Activated B cell treated with CpG ODN at 0.5 μM for 24 hours (primary cell): ENCODE data around the gene ZNF506. TPM values are rescaled to one million over a fixed set of nuclear protein-coding genes. Genes with fewer than 3 reads are reported as not detected.

ENCODE experiments used
- ATAC-seq: fragments of 200-7000 bp; cut with Tn5 transposase; one replicate; pipeline ENCODE4 v1.10.0; 2021; ENCODE audit warnings: low read depth, mild to moderate bottlenecking, moderate library complexity
- CTCF ChIA-PET: fragments of 350-600 bp; sonication (Branson Sonifier 250); formaldehyde crosslinking; loops from one replicate; lab custom pipeline; 2021; ENCODE audit warnings: antibody characterized with exemption; lab: Charles Lee
- POLR2A ChIA-PET: fragments of 350-600 bp; sonication (Branson Sonifier 250); formaldehyde crosslinking; loops from one replicate; lab custom pipeline; 2021; ENCODE audit warnings: antibody characterized with exemption; lab: Charles Lee
- DNase-seq: peaks from one replicate; pipeline ENCODE4 v3.0.0; 2022
- H3K27ac Mint-ChIP-seq: one replicate; pipeline ENCODE4 v1.8.0; 2020; ENCODE audit warnings: mixed read lengths
- H3K27me3 Mint-ChIP-seq: one replicate; pipeline ENCODE4 v1.8.0; 2021; ENCODE audit warnings: mixed read lengths
- H3K36me3 Mint-ChIP-seq: one replicate; pipeline ENCODE4 v1.8.0; 2021; ENCODE audit warnings: low read depth, mixed read lengths
- H3K4me1 Mint-ChIP-seq: one replicate; pipeline ENCODE4 v1.8.0; 2021; ENCODE audit warnings: mixed read lengths
- H3K4me3 Mint-ChIP-seq: one replicate; pipeline ENCODE4 v1.8.0; 2020; ENCODE audit warnings: mild to moderate bottlenecking, mixed read lengths
- H3K9me3 Mint-ChIP-seq: one replicate; pipeline ENCODE4 v1.8.0; 2020; ENCODE audit warnings: mixed read lengths
- intact Hi-C: fragments of 100-400 bp; cut with micrococcal nuclease; formaldehyde crosslinking; loops from one replicate; pipeline ENCODE4 v1.15.1; 2024
- total RNA-seq: library from RNA; stranded (reverse); gene quantifications from 2 replicates; pipeline ENCODE4 v1.2.3, GENCODE V29; 2022
- TF ChIP-seq, protein P1 (sequence below): fragments of 200-600 bp; IDR thresholded peaks from one replicate; pipeline ENCODE4 v1.8.0; 2022; ENCODE audit warnings: antibody characterized with exemption, mild to moderate bottlenecking

The ZNF506 gene
- total RNA-seq, 1 donor from 2014 or later: 78.6 TPM

DNA sequence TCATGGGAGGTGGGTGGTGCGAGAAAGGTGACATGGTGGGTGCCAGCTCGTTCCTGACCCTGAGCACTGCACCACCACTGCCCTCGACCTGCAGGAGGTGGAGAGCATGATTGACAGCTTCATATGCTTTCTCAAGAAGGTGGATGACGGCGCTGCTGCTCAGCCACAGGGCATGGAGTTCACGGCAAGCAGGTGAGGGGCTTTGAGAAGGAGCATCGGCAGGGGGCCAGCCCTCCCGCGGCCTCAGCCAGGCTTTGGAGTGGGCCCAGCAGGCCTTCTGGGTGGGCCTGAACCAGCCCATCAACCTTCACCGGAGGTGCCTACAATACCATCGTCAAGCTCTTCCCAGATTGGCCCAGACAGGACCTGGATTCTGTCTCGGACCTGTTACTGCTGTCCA lies 69.7 kb downstream of the ZNF506 start:
- Mint-ChIP-seq H3K4me3 (no peak overlapping the region), H3K36me3 (no peaks in the 10 kb centered on the region), H3K27ac (no peak overlapping the region), H3K9me3 (no peaks in the 10 kb centered on the region), H3K27me3 (no peaks in the 10 kb centered on the region), H3K4me1 (no peaks in the 10 kb centered on the region)
- TF ChIP-seq, protein P1, sequence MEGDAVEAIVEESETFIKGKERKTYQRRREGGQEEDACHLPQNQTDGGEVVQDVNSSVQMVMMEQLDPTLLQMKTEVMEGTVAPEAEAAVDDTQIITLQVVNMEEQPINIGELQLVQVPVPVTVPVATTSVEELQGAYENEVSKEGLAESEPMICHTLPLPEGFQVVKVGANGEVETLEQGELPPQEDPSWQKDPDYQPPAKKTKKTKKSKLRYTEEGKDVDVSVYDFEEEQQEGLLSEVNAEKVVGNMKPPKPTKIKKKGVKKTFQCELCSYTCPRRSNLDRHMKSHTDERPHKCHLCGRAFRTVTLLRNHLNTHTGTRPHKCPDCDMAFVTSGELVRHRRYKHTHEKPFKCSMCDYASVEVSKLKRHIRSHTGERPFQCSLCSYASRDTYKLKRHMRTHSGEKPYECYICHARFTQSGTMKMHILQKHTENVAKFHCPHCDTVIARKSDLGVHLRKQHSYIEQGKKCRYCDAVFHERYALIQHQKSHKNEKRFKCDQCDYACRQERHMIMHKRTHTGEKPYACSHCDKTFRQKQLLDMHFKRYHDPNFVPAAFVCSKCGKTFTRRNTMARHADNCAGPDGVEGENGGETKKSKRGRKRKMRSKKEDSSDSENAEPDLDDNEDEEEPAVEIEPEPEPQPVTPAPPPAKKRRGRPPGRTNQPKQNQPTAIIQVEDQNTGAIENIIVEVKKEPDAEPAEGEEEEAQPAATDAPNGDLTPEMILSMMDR: no peak
- DNase-seq (no peak), ATAC-seq (no peak)
- ChIA-PET CTCF (no interaction called here), POLR2A (no interaction called here)
- intact Hi-C loops: no loop called here

DNA sequence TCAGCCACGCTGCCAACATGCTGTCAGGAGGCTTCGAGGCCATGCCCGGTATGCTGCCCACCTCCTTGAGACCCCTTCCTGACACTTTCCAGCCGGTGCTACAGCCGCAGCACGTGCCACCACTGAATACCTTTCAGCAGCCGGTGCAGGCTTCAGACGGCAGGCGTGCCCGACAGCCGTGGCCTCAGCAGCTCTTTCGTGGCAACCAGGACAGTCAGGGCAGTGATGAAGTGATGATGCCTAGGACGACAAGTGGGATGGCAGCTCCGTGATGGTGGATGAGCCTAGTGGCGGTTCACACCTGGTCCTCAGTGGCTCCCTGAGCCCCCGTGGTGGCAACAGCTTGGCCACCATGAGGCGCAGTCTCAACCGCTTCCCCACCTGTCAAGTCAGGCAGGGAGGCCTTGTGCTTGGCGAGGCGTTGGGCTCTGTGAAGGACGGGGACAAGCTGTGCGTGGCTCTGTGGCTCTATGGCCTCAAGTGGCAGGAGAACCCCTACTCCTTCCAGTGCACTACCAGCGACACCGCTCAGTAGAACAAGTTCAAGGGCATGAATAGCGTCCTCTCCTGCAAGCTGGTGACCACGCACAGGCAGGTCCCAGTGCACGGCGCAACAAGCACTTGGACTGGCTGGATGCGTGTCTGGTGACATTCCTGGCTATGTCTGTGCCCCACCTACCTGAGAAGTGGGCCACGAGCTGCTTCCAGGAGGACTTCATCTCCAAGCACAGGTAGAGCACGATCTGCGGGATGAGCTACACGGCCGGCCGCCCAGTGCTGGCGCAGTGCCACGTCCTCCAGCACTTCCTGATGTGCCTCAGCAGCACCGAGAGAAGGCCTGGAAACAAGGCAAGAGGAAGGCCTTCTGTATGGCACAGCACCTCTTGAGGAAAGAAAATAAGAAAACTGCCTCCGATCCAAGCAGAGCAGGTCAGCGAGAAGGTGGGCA lies 70.4 kb downstream of the ZNF506 start:
- TF ChIP-seq, protein P1: no peak
- CTCF ChIA-PET: no interaction called here
- Mint-ChIP-seq H3K9me3 (no peaks in the 10 kb centered on the region), H3K4me3 (no peak overlapping the region), H3K27ac (no peak overlapping the region), H3K27me3 (no peaks in the 10 kb centered on the region), H3K36me3 (no peaks in the 10 kb centered on the region), H3K4me1 (no peaks in the 10 kb centered on the region)
- no peak for DNase-seq
- intact Hi-C loops: no loop called here
- no peak for ATAC-seq
- POLR2A ChIA-PET: no interaction called here

DNA sequence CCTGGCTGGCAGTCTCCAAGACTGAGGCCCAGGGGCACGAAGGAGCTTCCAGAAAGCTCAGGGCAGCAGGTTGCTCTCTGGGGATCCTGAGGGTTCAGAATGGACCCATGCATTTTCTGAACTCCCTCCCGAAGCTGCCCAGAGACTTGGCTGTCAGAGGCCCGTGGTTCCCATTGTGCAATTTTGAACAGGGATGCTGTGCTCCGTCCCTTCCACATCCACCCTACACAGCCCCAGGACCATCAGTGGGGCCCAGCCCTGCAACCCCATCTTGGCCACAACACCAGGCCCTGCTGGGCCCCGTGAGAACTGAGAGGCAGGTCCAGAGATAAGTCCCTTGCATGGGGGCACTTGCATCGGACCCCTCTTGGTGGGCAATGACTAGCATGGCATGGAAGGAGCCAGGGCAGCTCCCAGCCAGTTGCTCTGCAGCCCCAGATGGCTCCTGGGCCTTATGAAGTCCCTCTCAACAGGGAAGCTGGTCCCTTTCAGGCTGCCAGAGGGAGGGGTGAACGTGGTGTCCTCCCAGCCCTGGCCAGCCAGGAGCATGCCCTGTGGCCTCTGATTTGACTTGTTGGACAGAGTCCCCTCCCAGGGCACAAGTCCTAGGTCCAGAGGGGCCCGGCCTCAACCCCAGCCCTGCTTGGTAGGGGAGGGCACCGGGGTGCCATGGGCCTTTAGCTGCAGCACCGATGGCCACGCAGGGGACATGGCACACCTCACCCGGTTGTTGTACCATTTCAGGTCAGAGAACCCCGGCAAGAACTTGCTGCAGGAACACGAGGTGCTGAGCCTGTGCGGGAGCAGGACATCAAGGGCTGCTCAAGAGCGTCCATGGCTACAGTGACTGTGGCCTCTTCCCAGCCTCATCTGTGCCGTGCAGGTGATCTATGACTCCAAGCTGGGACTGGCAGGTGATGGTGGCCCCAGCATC lies 71.4 kb downstream of the ZNF506 start:
- CTCF ChIA-PET: no interaction called here
- ATAC-seq: no peak
- Mint-ChIP-seq H3K36me3 (no peaks in the 10 kb centered on the region), H3K4me1 (no peaks in the 10 kb centered on the region), H3K4me3 (no peak overlapping the region), H3K27me3 (no peaks in the 10 kb centered on the region), H3K9me3 (no peaks in the 10 kb centered on the region), H3K27ac (no peak overlapping the region)
- TF ChIP-seq, protein P1: no peak
- POLR2A ChIA-PET: no interaction called here
- no peak for DNase-seq
- intact Hi-C loops: no loop called here

DNA sequence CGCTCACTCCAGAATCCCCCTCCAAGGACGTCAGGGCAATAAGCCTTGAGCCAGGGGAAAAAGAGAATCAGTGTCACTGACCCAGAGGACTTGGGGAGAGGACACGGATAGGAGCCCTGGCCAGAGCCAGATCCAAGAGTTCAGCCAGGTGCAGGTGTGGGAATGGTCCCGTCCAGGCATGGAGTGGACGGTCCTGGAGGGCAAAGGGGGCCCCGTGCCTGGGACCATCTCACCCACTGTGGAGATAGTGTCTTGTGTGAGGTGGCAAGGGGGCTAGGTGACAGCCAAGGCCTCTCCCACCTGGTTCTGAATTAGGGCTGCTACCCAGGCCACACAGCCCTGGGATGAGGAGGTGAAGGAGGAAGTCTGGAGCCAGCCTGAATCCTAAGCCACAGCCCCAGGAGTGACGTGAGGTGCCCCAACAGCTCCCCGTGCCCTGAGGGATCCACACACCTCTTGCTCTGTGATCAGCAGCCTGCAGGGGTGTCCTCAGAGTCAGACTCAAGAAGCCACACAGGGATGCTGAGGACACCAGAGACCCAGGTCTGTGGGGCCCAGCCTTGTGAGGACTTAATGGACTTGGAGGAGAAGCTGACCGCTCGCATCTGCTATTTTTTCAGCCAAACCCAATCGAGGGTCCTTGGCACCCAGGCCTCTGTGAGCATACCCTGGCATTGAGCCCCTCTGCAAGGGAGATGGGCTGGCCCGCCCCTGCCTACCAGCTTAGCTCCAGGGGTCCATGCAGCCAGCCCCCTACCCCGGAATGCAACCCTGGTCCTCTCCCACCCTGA lies 72.2 kb downstream of the ZNF506 start:
- H3K36me3 Mint-ChIP-seq: no peaks in the 10 kb centered on the region
- no peaks in the 10 kb centered on the region for H3K9me3 Mint-ChIP-seq
- ATAC-seq: no peak
- no peak for DNase-seq
- H3K27ac Mint-ChIP-seq: no peak overlapping the region
- CTCF ChIA-PET: no interaction called here
- TF ChIP-seq, protein P1: no peak
- intact Hi-C loops: no loop called here
- H3K4me1 Mint-ChIP-seq: no peaks in the 10 kb centered on the region
- no peak overlapping the region for H3K4me3 Mint-ChIP-seq
- no peaks in the 10 kb centered on the region for H3K27me3 Mint-ChIP-seq
- POLR2A ChIA-PET: no interaction called here
